Stimulated activated naive CD8-positive, alpha-beta T cell treated with anti-CD3 and anti-CD28 coated beads, Interleukin-15, Interleukin-2, amounts not matched to agents 100 ng/mL and 50 ng/mL, for 24 hours (primary cell): ENCODE data around the gene C20orf204.
"Not testable (repeated sequence)": the region's sequence is repeated elsewhere in the genome, so short reads cannot be mapped to it uniquely, and the experiment has no call there.

Experiments
- H3K27ac Mint-ChIP-seq: one replicate; pipeline ENCODE4 v1.8.0; 2021; ENCODE audit warnings: mild to moderate bottlenecking, mixed read lengths
- H3K27me3 Mint-ChIP-seq: one replicate; pipeline ENCODE4 v1.8.0; 2021; ENCODE audit warnings: mixed read lengths
- H3K36me3 Mint-ChIP-seq: one replicate; pipeline ENCODE4 v1.8.0; 2021; ENCODE audit warnings: low read depth, mixed read lengths
- H3K4me1 Mint-ChIP-seq: one replicate; pipeline ENCODE4 v1.8.0; 2021; ENCODE audit warnings: low read depth, mixed read lengths
- H3K4me3 Mint-ChIP-seq: one replicate; pipeline ENCODE4 v1.8.0; 2021; ENCODE audit warnings: mild to moderate bottlenecking, mixed read lengths
- H3K9me3 Mint-ChIP-seq: one replicate; pipeline ENCODE4 v1.8.0; 2021; ENCODE audit warnings: mixed read lengths

C20orf204 gene

DNA sequence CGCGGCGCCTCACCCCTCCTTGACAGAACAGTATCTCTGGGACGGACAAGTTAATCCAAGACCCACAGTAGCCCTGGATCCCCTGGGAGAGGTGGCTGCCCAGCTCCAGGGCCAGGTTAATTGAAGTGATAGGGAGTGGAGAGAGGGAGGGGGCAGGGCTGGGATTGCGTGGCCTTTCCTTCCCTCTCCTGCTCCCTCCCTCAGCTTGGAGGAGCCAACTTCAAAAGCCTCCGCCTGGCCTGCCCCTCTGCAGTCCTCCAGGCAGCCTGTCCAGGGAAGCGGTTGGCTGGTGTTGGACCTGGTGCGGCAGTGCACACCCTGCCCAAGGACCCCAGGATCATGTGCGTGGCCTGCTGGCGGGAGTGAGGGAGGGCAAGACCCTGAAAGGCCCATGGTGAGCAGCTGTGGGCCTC lies at the start of gene C20orf204:
TSS of gene C20orf204 (plus strand) at position 250 of the 413 bp plus-strand sequence. CDS start at position 392, 142 bp downstream.
- peak within 1 kb of the TSS; percentile 66 for H3K4me3 Mint-ChIP-seq

GRCh38 chr20:64000906-64001305 lies 35.1 kb upstream of the C20orf204 start:
- H3K27ac Mint-ChIP-seq: no peak overlapping the region
- no peaks in the 10 kb centered on the region for H3K27me3 Mint-ChIP-seq
- peaks cover 61% of the 10 kb centered on the region for H3K36me3 Mint-ChIP-seq
- no peaks in the 10 kb centered on the region for H3K9me3 Mint-ChIP-seq
- H3K4me3 Mint-ChIP-seq: no peak overlapping the region
- H3K4me1 Mint-ChIP-seq: peaks cover 23% of the 10 kb centered on the region

More for the DNA sequence above, at the start of gene C20orf204:
- H3K36me3 Mint-ChIP-seq: peaks cover 17% of the 10 kb centered on the region
- no peaks in the 10 kb centered on the region for H3K27me3 Mint-ChIP-seq
- peaks cover 65% of the 10 kb centered on the region for H3K4me1 Mint-ChIP-seq
- peak within 1 kb of the TSS; percentile 93 for H3K27ac Mint-ChIP-seq
- H3K9me3 Mint-ChIP-seq: no peaks in the 10 kb centered on the region

GRCh38 chr20:64001607-64002011 lies 34.4 kb upstream of the C20orf204 start:
- H3K27ac Mint-ChIP-seq: peak overlapping the region; percentile 59
- H3K27me3 Mint-ChIP-seq: no peaks in the 10 kb centered on the region
- peaks cover 60% of the 10 kb centered on the region for H3K36me3 Mint-ChIP-seq
- H3K4me3 Mint-ChIP-seq: no peak overlapping the region
- no peaks in the 10 kb centered on the region for H3K9me3 Mint-ChIP-seq
- peaks cover 25% of the 10 kb centered on the region for H3K4me1 Mint-ChIP-seq

- peaks cover 41% of the 10 kb centered on the region for H3K4me1 Mint-ChIP-seq
- peaks cover 8% of the 10 kb centered on the region for H3K9me3 Mint-ChIP-seq
- H3K4me3 Mint-ChIP-seq: no peak overlapping the region
- no peak overlapping the region for H3K27ac Mint-ChIP-seq
- peaks cover 64% of the 10 kb centered on the region for H3K36me3 Mint-ChIP-seq
- no peaks in the 10 kb centered on the region for H3K27me3 Mint-ChIP-seq
These were observed 31.8 kb upstream of the C20orf204 start for GRCh38 chr20:64003960-64004725.

DNA sequence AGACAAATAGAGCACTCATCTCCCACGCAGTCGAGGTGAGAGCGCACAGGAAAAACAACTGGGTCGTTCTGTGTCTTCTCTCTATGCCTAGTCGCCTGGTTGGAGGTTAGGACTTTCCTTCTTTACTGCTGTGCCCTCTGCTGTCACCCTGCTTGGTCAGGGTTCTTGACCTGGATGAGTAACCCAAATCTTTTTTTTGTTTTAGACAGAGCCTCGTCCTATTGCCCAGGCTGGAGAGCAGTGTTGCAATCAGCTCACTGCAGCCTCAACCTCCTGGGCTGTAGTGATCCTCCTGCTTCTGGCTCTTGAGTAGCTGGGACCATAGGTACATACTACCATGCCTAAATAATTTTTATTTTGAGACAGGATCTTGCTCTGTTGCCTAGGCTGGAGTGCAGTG lies 30.6 kb upstream of the C20orf204 start:
- no peak overlapping the region for H3K4me3 Mint-ChIP-seq
- no peak overlapping the region for H3K27ac Mint-ChIP-seq
- peaks cover 8% of the 10 kb centered on the region for H3K9me3 Mint-ChIP-seq
- peaks cover 65% of the 10 kb centered on the region for H3K36me3 Mint-ChIP-seq
- H3K4me1 Mint-ChIP-seq: peaks cover 53% of the 10 kb centered on the region
- no peaks in the 10 kb centered on the region for H3K27me3 Mint-ChIP-seq

- H3K4me3 Mint-ChIP-seq: no peak overlapping the region
- H3K4me1 Mint-ChIP-seq: peaks cover 61% of the 10 kb centered on the region
- H3K27ac Mint-ChIP-seq: no peak overlapping the region
- no peaks in the 10 kb centered on the region for H3K27me3 Mint-ChIP-seq
- H3K36me3 Mint-ChIP-seq: peaks cover 69% of the 10 kb centered on the region
- H3K9me3 Mint-ChIP-seq: peaks cover 8% of the 10 kb centered on the region
These were observed 29.5 kb upstream of the C20orf204 start for GRCh38 chr20:64006490-64006889.

DNA sequence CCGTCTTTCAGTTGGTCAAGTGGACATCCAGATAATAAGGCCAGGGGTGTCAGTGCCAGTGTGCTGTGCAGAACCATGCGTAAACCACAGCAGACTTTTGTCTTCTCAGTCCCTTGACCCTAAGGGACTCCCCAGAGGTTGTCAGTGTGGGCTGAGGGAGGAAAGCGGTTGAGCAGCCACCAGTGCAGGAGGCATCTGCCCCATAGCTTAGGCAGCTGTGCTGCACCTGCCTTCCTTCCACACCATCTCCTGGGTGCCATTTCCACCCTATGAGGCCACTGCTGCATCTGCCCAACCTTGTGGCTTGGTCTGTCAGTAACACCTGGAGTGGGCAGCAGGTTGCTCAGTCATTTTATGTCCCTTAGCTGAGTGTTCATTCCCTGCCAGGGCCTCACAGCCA lies 29.1 kb upstream of the C20orf204 start:
- Mint-ChIP-seq H3K4me3 (no peak overlapping the region), H3K9me3 (peaks cover 8% of the 10 kb centered on the region), H3K27ac (no peak overlapping the region), H3K4me1 (peaks cover 60% of the 10 kb centered on the region), H3K27me3 (no peaks in the 10 kb centered on the region), H3K36me3 (peaks cover 67% of the 10 kb centered on the region)

GRCh38 chr20:64009811-64010387 lies 26.1 kb upstream of the C20orf204 start:
- peaks cover 8% of the 10 kb centered on the region for H3K9me3 Mint-ChIP-seq
- H3K4me3 Mint-ChIP-seq: peak overlapping the region; percentile 35
- peaks cover 69% of the 10 kb centered on the region for H3K36me3 Mint-ChIP-seq
- peak overlapping the region; percentile 61 for H3K27ac Mint-ChIP-seq
- H3K27me3 Mint-ChIP-seq: no peaks in the 10 kb centered on the region
- peaks cover 66% of the 10 kb centered on the region for H3K4me1 Mint-ChIP-seq

GRCh38 chr20:64010711-64011237 lies 25.2 kb upstream of the C20orf204 start:
- no peaks in the 10 kb centered on the region for H3K27me3 Mint-ChIP-seq
- H3K4me3 Mint-ChIP-seq: no peak overlapping the region
- peaks cover 8% of the 10 kb centered on the region for H3K9me3 Mint-ChIP-seq
- H3K36me3 Mint-ChIP-seq: peaks cover 73% of the 10 kb centered on the region
- peaks cover 59% of the 10 kb centered on the region for H3K4me1 Mint-ChIP-seq
- peak overlapping the region; percentile 85 for H3K27ac Mint-ChIP-seq

- no peaks in the 10 kb centered on the region for H3K27me3 Mint-ChIP-seq
- peaks cover 59% of the 10 kb centered on the region for H3K4me1 Mint-ChIP-seq
- peaks cover 8% of the 10 kb centered on the region for H3K9me3 Mint-ChIP-seq
- H3K27ac Mint-ChIP-seq: peak overlapping the region; percentile 85
- peaks cover 74% of the 10 kb centered on the region for H3K36me3 Mint-ChIP-seq
- H3K4me3 Mint-ChIP-seq: no peak overlapping the region
These were observed 24.6 kb upstream of the C20orf204 start for GRCh38 chr20:64011366-64011779.

GRCh38 chr20:64012385-64013154 lies 23.4 kb upstream of the C20orf204 start:
- Mint-ChIP-seq H3K4me3 (peak overlapping the region; percentile 20), H3K4me1 (peaks cover 53% of the 10 kb centered on the region), H3K36me3 (peaks cover 76% of the 10 kb centered on the region), H3K27ac (peak overlapping the region; percentile 46)
- H3K27me3 Mint-ChIP-seq, H3K9me3 Mint-ChIP-seq: not testable (repeated sequence)

DNA sequence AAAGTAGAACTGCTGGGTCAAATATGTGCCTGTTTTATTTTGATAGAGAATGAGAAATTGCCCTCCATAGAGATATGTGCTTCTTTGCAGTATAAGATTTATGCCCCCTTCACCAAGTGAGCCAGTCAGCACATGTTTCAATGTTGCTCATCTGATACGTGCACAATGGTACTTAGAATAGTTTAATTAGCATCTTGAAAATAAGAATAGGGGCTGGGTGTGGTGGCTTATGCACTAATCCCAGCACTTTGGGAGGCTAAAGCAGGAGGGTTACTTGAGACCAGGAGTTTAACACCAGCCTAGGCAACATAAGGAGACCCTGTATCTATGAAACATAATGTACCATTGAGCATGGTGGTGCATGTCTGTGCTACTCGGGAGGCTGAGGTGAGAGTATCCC lies 20.3 kb upstream of the C20orf204 start:
- Mint-ChIP-seq H3K27ac (no peak overlapping the region), H3K4me1 (peaks cover 28% of the 10 kb centered on the region), H3K4me3 (no peak overlapping the region), H3K9me3 (no peaks in the 10 kb centered on the region), H3K27me3 (no peaks in the 10 kb centered on the region), H3K36me3 (peaks cover 71% of the 10 kb centered on the region)

DNA sequence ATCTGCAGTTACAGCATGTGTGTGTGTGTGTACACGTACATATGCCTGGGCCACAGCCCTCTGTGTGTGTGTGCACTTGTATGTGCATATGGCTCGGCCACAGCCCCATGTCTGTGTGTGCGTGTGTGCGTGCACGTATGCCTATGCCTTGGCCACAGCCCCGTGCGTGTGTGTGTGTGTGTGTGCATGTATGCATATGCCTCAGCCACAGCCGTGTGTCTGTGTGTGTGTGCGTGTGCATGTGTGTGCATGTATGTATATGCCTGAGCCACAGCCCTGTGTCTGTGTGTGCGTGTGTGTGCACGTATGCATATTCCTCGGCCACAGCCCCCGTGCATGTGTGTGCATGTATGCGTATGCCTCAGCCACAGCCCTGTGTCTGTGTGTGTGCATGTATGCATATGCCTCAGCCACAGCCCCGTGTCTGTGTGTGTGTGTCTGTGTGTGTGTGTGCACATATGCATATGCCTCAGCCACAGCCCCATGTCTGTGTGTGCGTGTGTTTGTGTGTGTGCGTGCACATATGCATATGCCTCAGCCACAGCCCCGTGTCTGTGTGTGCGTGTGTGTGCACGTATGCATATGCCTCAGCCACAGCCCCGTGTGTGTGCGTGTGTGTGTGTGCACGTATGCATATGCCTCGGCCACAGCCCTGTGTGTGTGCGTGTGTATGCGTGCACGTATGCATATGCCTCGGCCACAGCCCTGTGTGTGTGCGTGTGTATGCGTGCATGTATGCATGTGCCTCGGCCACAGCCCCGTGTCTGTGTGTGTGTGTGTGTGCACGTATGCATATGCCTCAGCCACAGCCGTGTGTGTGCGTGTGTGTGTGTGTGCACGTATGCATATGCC lies 14.6 kb upstream of the C20orf204 start:
- no peak overlapping the region for H3K4me3 Mint-ChIP-seq
- peaks cover 64% of the 10 kb centered on the region for H3K36me3 Mint-ChIP-seq
- H3K9me3 Mint-ChIP-seq: no peaks in the 10 kb centered on the region
- H3K27me3 Mint-ChIP-seq: no peaks in the 10 kb centered on the region
- no peaks in the 10 kb centered on the region for H3K4me1 Mint-ChIP-seq
- no peak overlapping the region for H3K27ac Mint-ChIP-seq

DNA sequence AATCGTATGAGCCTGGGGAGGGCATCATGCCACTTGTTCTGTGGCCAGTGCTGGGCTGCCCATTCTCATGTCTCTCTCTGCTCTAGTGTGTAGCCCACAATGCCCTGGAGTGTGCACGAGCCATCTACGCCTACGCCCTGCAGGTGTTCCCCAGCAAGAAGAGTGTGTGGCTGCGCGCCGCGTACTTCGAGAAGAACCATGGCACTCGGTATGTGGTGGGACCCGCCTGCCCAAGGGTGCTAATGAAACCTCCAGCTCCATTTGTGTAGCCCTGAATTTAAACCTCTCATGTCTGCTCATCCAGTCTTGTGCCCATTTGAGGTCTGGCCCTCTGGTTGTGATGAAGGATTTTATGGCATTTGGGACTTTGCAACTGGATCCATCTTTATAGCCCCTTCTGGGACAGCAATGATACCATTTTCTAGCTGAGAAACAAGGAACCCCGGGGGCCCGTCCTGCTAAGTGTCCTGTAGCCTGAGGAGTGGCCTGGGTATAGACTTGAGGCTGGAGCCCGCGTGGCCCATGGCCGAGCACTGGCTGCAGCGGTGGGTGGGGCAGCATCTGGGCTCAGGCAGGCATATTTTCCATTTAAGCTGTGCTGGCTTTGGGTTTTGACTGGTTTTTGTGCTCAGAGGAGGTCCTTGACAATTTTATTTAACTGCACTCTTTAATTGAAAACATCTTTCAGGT lies 13.2 kb upstream of the C20orf204 start:
- Mint-ChIP-seq H3K27ac (no peak overlapping the region), H3K4me1 (no peaks in the 10 kb centered on the region), H3K9me3 (no peaks in the 10 kb centered on the region), H3K27me3 (no peaks in the 10 kb centered on the region), H3K36me3 (peaks cover 65% of the 10 kb centered on the region), H3K4me3 (no peak overlapping the region)
